ENCODE measurements around the gene KIF20B.
"Not testable (repeated sequence)": the region's sequence is repeated elsewhere in the genome, so short reads cannot be mapped to it uniquely, and the experiment has no call there.

Gene KIF20B

GRCh38 chr10:89789188-89789877 lies 87.9 kb downstream of the KIF20B start:
- DNase-seq, result no peak

DNA sequence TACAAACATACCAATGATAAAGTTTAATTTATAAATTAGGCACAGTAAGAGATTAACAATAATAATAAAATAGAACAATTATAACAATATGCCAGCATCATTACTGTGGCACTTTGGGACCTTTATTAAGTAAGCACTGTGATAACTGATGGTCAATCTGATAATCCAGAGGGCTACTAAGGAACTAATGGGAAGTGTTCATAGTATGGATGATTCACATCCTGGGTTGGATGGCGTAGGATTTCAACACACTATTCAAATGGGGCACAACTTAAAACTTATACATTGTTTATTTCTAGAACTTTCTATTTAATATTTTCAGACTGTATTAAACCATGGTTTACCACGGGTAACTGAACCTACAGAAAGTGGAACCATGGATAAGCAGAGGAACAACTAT lies 90.8 kb downstream of the KIF20B start:
- DNase-seq, result no peak

DNA sequence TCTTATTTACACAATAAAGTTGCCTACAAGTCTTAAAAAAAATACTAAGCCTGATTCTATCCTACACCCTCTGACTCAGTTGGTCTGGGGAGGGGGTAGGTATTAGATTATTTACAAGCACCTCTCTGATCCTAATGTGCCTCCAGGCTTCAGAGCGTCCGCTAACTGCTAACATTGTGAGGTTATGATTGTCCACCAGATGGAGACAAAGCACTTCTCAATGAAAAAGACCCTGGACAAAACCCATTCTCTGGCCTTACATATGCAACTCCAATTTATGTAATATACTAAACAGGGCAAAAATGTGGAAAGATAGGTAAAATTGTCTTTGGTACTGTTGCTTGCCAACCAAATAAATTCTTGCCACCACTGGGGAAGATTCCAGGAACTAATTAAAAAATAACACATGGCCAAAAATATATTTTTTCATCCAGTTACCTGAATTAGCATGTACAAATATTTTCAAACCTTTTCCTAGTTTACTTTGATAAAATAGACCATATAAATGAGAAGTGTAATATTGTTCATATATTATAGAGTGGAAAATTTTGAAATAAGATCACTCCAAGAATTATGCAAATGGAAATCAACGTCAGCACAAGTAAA lies 92.4 kb downstream of the KIF20B start:
- DNase-seq, result peak; percentile 73

GRCh38 chr10:89795840-89796239 lies 94.5 kb downstream of the KIF20B start:
- no peak for DNase-seq

GRCh38 chr10:89798092-89798491 lies 96.7 kb downstream of the KIF20B start:
- DNase-seq, result no peak

DNA sequence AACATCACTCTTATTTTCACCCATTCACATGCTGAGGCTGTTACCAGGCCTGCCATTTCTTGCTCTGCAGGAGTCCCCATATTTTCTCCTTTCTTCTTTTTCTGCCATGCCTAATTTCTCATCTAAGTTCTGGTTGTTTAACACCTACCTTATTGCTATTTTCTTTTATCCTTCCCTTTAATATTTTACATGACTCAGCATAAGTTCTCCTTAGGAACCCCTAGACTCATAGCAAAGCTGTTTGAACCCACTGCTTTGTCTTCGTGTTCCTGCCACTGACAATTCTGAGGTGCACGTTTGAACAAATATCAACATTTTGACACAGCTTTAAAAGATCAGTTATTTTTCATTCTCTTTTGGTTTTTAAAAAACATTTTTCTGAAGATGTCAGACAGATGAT lies 98.2 kb downstream of the KIF20B start:
- DNase-seq, result no peak

- DNase-seq, result no peak
Measured at GRCh38 chr10:89805599-89806013, 104.2 kb downstream of the KIF20B start.

DNA sequence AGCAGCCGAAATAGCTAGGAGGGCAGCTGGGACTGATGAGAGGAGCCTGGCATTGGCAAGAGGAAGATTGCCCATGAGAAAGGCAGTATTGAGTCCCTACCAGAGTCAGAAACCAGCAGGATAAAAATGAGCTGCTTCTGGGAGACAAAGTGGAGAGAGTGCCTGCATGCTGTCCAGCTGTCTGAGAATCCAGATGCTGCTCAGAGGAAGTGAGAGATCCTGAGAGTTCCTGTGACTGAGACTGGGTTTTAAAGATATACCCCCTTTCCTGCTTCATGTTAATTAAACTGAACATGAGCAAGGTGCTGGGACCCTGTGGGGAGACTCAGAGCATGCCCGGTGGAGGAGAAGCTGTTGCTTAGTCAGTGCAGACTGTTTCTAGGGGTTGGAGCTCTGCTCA lies 107.5 kb downstream of the KIF20B start:
- DNase-seq, result no peak

DNA sequence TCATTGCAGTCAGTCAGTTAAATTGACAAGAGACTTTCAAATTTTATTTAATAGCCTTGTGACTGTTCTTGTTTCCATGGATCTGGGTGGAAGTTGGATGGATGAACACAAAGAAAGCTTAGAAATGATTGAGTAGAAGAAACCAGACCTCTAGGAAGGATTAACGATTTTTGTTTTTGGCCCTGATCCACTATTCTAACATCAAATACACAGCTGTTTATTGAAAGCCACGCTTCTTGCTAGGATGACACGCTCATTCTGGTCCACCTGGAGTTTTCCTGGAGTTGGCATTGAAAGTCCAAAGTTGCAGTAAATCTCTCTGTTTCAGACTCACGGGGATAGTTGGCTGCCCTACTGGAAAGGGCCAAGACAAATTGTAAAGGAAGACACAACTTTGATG lies 108.4 kb downstream of the KIF20B start:
- DNase-seq, result no peak

- DNase-seq, result no peak
Measured at GRCh38 chr10:89810908-89811525, 109.6 kb downstream of the KIF20B start.

DNA sequence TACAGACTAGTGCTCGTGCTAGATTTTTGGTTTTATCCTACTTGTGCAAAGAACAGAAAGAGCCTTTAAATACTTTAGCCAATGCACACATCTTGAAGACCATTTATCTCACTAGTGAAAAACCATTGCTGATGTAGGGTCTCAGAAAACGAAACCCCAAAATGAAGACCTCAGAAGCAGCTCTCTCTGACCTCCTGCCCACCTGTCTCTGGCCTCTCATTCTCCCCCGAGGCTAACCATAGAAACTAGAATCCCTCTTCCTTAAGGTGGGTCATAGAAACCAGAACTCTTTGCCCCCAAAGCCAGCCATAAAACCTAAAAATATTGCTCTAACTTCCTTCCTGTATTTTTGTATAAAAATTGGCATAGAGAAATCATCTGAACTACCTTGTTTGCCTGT lies 112.2 kb downstream of the KIF20B start:
- DNase-seq, result no peak

GRCh38 chr10:89814278-89814677 lies 112.9 kb downstream of the KIF20B start:
- no peak for DNase-seq

- DNase-seq, result no peak
Measured at GRCh38 chr10:89815049-89815853, 113.9 kb downstream of the KIF20B start.

- not testable (repeated sequence) for DNase-seq
Measured at GRCh38 chr10:89819008-89819407, 117.6 kb downstream of the KIF20B start.
